Prostate gland (tissue), 2 donors: ENCODE data around the gene SULT4A1.

Experiments
- POLR2A ChIP-seq: fragments of 450-650 bp; IDR thresholded peaks from one replicate; pipeline ENCODE4 v1.6.1; 2016; ENCODE audit warnings: antibody characterized with exemption, mild to moderate bottlenecking
- TF ChIP-seq, protein P1 (sequence below), 4 experiments: fragments of 200-600 bp in 2 of 4; fragments of 450-650 bp in 2 of 4; sonication (generic) in 2 of 4; IDR thresholded peaks; 1 replicate in 3 of 4; 2 replicates in 1 of 4; pipeline ENCODE4 v1.5.1; 2016 to 2019; ENCODE audit warnings: antibody characterized with exemption in 4 of 4, mild to moderate bottlenecking in 2 of 4, moderate library complexity in 2 of 4

DNA sequence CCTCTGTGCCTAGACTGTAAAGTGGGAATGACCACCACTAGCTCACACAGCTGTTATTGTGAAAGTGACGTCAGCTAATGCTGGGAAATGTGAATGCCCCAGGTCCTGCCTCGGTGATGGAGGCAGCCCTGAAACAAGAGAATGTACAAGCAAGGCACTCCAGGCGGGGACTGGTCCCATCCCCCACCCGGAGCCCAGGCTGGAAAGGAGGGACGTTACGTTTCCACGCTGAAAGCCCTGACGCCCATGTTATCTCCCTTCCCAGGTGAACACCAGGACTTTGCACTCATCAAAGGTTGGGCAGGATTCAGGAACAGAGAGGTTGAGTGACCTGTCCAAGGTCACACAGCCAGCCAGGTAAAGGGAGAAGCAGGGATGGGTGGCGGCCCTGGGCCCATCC is 784 bp downstream of the SULT4A1 start:
- TF ChIP-seq, protein P1, sequence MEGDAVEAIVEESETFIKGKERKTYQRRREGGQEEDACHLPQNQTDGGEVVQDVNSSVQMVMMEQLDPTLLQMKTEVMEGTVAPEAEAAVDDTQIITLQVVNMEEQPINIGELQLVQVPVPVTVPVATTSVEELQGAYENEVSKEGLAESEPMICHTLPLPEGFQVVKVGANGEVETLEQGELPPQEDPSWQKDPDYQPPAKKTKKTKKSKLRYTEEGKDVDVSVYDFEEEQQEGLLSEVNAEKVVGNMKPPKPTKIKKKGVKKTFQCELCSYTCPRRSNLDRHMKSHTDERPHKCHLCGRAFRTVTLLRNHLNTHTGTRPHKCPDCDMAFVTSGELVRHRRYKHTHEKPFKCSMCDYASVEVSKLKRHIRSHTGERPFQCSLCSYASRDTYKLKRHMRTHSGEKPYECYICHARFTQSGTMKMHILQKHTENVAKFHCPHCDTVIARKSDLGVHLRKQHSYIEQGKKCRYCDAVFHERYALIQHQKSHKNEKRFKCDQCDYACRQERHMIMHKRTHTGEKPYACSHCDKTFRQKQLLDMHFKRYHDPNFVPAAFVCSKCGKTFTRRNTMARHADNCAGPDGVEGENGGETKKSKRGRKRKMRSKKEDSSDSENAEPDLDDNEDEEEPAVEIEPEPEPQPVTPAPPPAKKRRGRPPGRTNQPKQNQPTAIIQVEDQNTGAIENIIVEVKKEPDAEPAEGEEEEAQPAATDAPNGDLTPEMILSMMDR (IDR thresholded peaks at IDR 0.05), result no peak
- no peak for TF ChIP-seq POLR2A
